HCT116 (cell line): ENCODE results near the gene ZMYND11. TPM values are rescaled to one million over a fixed set of nuclear protein-coding genes. Genes with fewer than 3 reads are reported as not detected.

ENCODE experiments used
- ATAC-seq: fragments of 200-7000 bp; cut with Tn5 transposase; 2 replicates; pipeline ENCODE4 v1.9.1; 2020; ENCODE audit warnings: mild to moderate bottlenecking, moderate library complexity
- BruUV-seq: library from RNA; stranded (reverse); fragments of 400-500 nt; replicated peaks from 2 replicates; lab custom pipeline; 2021; lab: Mats Ljungman, UMichigan
- CTCF ChIA-PET: fragments of 300-600 bp; sonication (Branson Sonifier 250); formaldehyde crosslinking; loops from one replicate; lab custom pipeline; 2021; ENCODE audit warnings: antibody characterized with exemption; lab: Charles Lee
- POLR2A ChIA-PET: fragments of 300-600, 350-600 bp; sonication (Branson Sonifier 250); formaldehyde crosslinking; loops from one replicate; lab custom pipeline; 2021; ENCODE audit warnings: antibody characterized with exemption; lab: Charles Lee
- RAD21 ChIA-PET, 2 experiments: fragments of 300-600 bp; sonication (Branson Sonifier 250); formaldehyde crosslinking; loops; one replicate each; lab custom pipeline; 2023; ENCODE audit warnings: low total read pairs in 2 of 2; ENCODE audit not compliant: uncharacterized antibody in 2 of 2, unreplicated experiment in 2 of 2, low non-redundant PET in 1 of 2; lab: Charles Lee
- DNase-seq: peaks from one replicate; pipeline ENCODE4 v3.0.0-alpha.2; 2010; ENCODE audit warnings: low read depth, low spot score
- H2AFZ ChIP-seq: fragments of 200-600 bp; shearing (Covaris generic), sonication (generic); 2 replicates; pipeline ENCODE4 v1.6.1; 2017; ENCODE audit warnings: low read depth, mixed run types, mixed read lengths, antibody characterized with exemption, low read length; ENCODE audit not compliant: poor library complexity, severe bottlenecking
- H3K27ac ChIP-seq: 2 replicates; pipeline ENCODE4 v1.5.1; 2012; ENCODE audit warnings: low read depth, low read length
- H3K27me3 ChIP-seq: fragments of 200-600 bp; sonication (generic); 2 replicates; pipeline ENCODE4 v1.6.1; 2016; ENCODE audit warnings: mixed run types, low read length, mixed read lengths; ENCODE audit not compliant: insufficient read depth
- H3K36me3 ChIP-seq, 2 experiments: fragments of 200-500 bp in 1 of 2; fragments of 200-600 bp in 1 of 2; sonication (Bioruptor generic) in 1 of 2; sonication (generic) in 1 of 2; 2 replicates each; pipeline versions ENCODE4 v1.5.1 to v1.6.1; 2014 to 2016; ENCODE audit warnings: low read length in 2 of 2, inconsistent platforms in 1 of 2, mixed read lengths in 1 of 2, mixed run types in 1 of 2; ENCODE audit not compliant: insufficient read depth in 2 of 2, control insufficient read depth in 1 of 2
- H3K4me1 ChIP-seq, 2 experiments: fragments of 200-600 bp in 1 of 2; sonication (generic) in 1 of 2; 2 replicates each; pipeline versions ENCODE4 v1.5.1 to v1.6.1; 2012 to 2017; ENCODE audit warnings: low read length in 2 of 2, inconsistent platforms in 1 of 2, mild to moderate bottlenecking in 1 of 2, mixed read lengths in 1 of 2, mixed run types in 1 of 2, moderate library complexity in 1 of 2; ENCODE audit not compliant: insufficient read depth in 2 of 2, control insufficient read depth in 1 of 2
- H3K4me2 ChIP-seq: fragments of 200-600 bp; sonication (generic); 2 replicates; pipeline ENCODE4 v1.6.1; 2017; ENCODE audit warnings: mixed run types, low read length, mixed read lengths
- H3K4me3 ChIP-seq, 2 experiments: fragments of 200-600 bp in 1 of 2; sonication (generic) in 1 of 2; replicated peaks in 1 of 2; 2 replicates each; pipeline ENCODE4 v1.5.1; 2011 to 2016; ENCODE audit warnings: low read length in 2 of 2, control low read depth in 1 of 2, low read depth in 1 of 2, mild to moderate bottlenecking in 1 of 2, mixed read lengths in 1 of 2, mixed run types in 1 of 2
- H3K79me2 ChIP-seq: fragments of 200-600 bp; sonication (generic); 2 replicates; pipeline ENCODE4 v1.6.1; 2017; ENCODE audit warnings: mild to moderate bottlenecking, mixed run types, low read length, moderate library complexity, mixed read lengths; ENCODE audit not compliant: insufficient read depth
- H3K9ac ChIP-seq: fragments of 200-600 bp; sonication (generic); 2 replicates; pipeline ENCODE4 v1.6.1; 2016; ENCODE audit warnings: low read length, mixed read lengths
- H3K9me2 ChIP-seq: fragments of 200-600 bp; sonication (generic), shearing (Covaris generic); 2 replicates; pipeline ENCODE4 v1.6.1; 2017; ENCODE audit warnings: mixed run types, mild to moderate bottlenecking, moderate library complexity; ENCODE audit not compliant: insufficient read depth
- H3K9me3 ChIP-seq, 2 experiments: fragments of 200-500 bp in 1 of 2; fragments of 200-600 bp in 1 of 2; sonication (Bioruptor generic) in 1 of 2; sonication (generic) in 1 of 2; 2 replicates each; pipeline ENCODE4 v1.6.1; 2014 to 2017; ENCODE audit warnings: low read length in 2 of 2, mixed read lengths in 2 of 2, inconsistent platforms in 1 of 2, low read depth in 1 of 2, mild to moderate bottlenecking in 1 of 2, mixed run types in 1 of 2, moderate library complexity in 1 of 2; ENCODE audit not compliant: control insufficient read depth in 1 of 2, insufficient read depth in 1 of 2
- H4K20me1 ChIP-seq: fragments of 200-600 bp; sonication (generic), shearing (Covaris generic); 2 replicates; pipeline ENCODE4 v1.6.1; 2017; ENCODE audit warnings: mixed run types, mild to moderate bottlenecking, moderate library complexity; ENCODE audit not compliant: insufficient read depth
- CBX3 ChIP-seq: IDR thresholded peaks from 2 replicates; pipeline ENCODE4 v1.6.1; 2012; ENCODE audit warnings: low read depth
- CEBPB ChIP-seq: IDR thresholded peaks from 2 replicates; pipeline ENCODE4 v1.6.1; 2012; ENCODE audit warnings: low read depth
- EZH2 ChIP-seq: fragments of 200-600 bp; sonication (generic); IDR thresholded peaks from 2 replicates; pipeline ENCODE4 v1.6.1; 2017; ENCODE audit warnings: antibody characterized with exemption, mixed run types
- REST ChIP-seq: IDR thresholded peaks from 2 replicates; pipeline ENCODE4 v1.6.1; 2012; ENCODE audit warnings: low read depth
- SIN3A ChIP-seq: IDR thresholded peaks from 2 replicates; pipeline ENCODE4 v1.6.1; 2012; ENCODE audit warnings: low read depth
- SP1 ChIP-seq: IDR thresholded peaks from 2 replicates; pipeline ENCODE4 v1.6.1; 2012; ENCODE audit warnings: low read depth
- SRF ChIP-seq: IDR thresholded peaks from 2 replicates; pipeline ENCODE4 v1.6.1; 2012; ENCODE audit warnings: low read depth
- YY1 ChIP-seq: IDR thresholded peaks from 2 replicates; pipeline ENCODE4 v1.6.1; 2011; ENCODE audit warnings: low read length, low read depth, moderate library complexity, mild to moderate bottlenecking; ENCODE audit not compliant: insufficient replicate concordance; ENCODE audit errors: extremely low read depth
- intact Hi-C: fragments of 100-400 bp; cut with micrococcal nuclease; formaldehyde crosslinking; loops from 2 replicates; pipeline ENCODE4 v1.10.0; 2022
- total RNA-seq: library from RNA; stranded (reverse); gene quantifications from one replicate; pipeline ENCODE4 v1.2.1, GENCODE V29; 2021; ENCODE audit not compliant: unreplicated experiment

Gene ZMYND11
- total RNA-seq, 1 experiment from 2014 or later = 28.3 TPM

- CTCF ChIA-PET = no interaction called here
Measured at GRCh38 chr10:176677-177076, 41.4 kb downstream of the ZMYND11 start.

More at GRCh38 chr10:176677-177076, 41.4 kb downstream of the ZMYND11 start:
- TF ChIP-seq SRF (no peak), YY1 (no peak), CBX3 (no peak), SIN3A (no peak), SP1 (no peak), CEBPB (no peak), EZH2 (no peak), REST (no peak)
- Histone ChIP-seq H3K4me3 (no peak overlapping the region), H3K27ac (no peak overlapping the region), H3K9me3 (0 out of 4 replicates have a peak, but pooled peaks cover 0 to 3% of the 10 kb centered on the region in 2 experiments), H3K79me2 (no peaks in the 10 kb centered on the region), H3K4me1 (no peaks in the 10 kb centered on the region), H3K36me3 (no peaks in the 10 kb centered on the region), H3K9me2 (no peaks in the 10 kb centered on the region), H3K9ac (no peak overlapping the region), H2AFZ (no peak overlapping the region), H4K20me1 (no peaks in the 10 kb centered on the region), H3K27me3 (no peaks in the 10 kb centered on the region), H3K4me2 (no peak overlapping the region)
- ATAC-seq (no peak), DNase-seq (no peak)
- intact Hi-C loops = no loop called here
- no TSS peak for BruUV-seq
- ChIA-PET RAD21 (no interaction called here), POLR2A (no interaction called here)
